HG02943 (cell line): ENCODE data around the gene MEGF10.

Experiments used
- ATAC-seq: cut with Tn5 transposase; IDR thresholded peaks from one replicate; pipeline ENCODE4 v1.9.1; 2021; ENCODE audit warnings: mild to moderate bottlenecking, low read depth, moderate library complexity; ENCODE audit not compliant: unreplicated experiment

Gene MEGF10

DNA sequence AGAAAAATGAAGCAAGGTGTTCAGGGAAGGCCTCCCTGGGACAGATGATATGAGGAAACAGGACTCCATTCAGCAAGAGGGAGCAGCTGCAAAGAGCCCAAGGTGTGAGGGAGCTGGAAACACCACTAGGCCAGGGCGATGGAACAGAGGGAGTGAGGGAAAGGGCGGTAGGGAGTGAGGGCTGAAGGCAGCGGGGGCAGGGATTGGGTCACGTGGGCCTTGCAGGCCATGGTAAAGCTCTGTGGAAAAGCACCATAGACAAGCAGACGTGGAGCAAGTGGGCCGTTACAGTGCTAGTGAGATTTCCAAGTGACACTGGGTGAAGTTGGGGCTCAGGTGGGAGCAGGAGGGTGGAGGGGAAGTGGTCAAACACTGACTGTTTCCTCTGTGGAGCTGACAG is 216.0 kb downstream of the MEGF10 start:
- ATAC-seq: no peak

DNA sequence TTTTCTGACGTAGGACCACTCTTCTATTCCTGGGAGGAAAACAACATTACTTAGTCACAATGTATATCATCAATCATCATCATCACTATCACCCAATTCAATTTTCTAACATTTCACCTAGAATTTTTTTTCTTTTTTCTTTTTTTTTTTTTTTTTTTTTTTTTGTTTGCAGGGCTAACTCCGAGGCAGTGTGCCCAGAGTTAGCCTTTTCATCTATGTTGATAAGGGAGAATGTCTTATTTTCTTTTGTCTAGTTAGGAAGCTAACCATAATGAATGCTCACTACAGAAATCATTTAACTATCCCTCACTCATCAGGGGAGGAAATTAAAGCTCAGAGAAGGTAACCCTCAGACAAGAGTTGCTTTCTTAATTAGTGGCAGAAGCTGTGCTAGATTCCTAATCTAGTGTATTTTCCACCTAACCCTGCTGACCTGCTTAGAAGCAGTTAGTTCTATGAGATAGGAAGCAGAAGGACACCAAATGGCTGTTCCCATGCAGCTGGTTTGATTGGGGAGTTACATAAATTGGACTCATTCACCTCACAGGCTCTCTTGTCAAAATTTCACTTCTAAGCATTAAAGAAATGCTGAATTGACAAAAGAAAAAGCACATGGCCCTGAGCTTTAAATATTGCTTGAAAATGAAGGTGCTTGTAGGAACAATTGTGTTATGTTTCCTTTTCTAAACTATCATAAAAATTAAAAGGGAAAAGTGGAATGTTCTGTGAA is 218.2 kb downstream of the MEGF10 start:
- ATAC-seq: no peak
